Measurements from ENCODE around the gene KRT34.

Gene KRT34

DNA sequence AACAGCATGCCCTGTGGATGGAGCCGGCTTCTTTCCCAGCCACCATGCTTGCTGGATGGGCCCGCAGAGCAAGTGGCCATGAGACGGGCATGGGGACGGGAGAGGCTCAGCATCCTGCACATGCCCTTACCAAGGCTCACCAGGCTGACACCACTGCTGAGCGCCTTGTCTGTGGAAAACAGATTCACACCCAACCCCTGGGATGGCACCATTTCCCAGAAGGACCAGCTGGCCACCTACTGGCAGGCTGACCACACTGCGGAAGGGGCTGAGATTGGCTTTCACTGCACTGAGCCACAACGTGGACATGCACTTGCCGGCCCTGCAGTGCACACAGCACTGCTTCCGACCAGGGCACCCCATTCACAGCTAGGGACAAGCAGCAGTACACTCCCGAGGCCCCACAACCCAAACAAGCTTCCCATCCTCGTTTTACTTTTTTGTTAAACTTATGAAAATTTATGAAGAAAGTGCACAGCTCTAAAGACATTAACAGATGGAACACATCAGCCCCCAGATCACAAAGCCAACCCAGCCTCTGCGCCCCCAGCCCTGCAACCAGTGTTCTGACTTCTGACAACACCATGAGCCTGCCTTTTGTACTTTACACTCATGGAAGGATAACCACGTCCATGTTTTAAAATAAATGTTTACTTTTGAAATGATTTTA, 52.7 kb downstream of the KRT34 start:
- no peak for DNase-seq

DNA sequence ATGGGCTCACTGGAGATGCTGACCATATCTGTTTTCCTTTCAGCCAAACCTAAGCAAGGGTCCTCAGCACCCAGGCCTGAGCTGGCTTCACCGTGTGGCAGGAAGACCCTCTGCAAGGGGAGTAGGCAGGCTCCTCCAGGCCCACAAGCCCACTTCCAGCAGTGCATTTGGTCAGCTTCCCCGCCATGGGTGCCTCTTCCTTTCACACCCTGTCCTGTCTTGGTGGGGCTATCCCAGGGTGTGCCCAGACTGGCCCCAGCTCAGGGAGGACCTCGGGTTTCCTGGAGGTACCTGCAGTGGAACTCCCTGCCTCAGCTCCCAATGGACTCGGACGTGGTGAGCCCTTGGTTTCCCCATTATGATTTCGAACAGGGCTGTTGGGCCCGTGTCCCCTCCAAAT, 53.9 kb downstream of the KRT34 start:
- no peak for DNase-seq
